ENCODE measurements around the gene HMGXB3.

Gene HMGXB3

GRCh38 chr5:150053713-150054392 lies 53.3 kb downstream of the HMGXB3 start:
- Histone ChIP-seq H3K4me1 (ENCODE audit: insufficient read depth, insufficient read length) (no peaks in the 10 kb centered on the region), H3K9me3 (ENCODE audit: insufficient read depth, low read length) (no peaks in the 10 kb centered on the region), H3K36me3 (ENCODE audit: insufficient read depth, insufficient read length, low read length) (peaks cover 74% of the 10 kb centered on the region), H3K4me3 (ENCODE audit: insufficient read length, low read depth) (no peak overlapping the region), H3K9ac (ENCODE audit: insufficient read length, low read depth) (no peak overlapping the region), H3K27me3 (ENCODE audit: insufficient read depth, insufficient read length) (no peaks in the 10 kb centered on the region)
- DNase-seq (ENCODE audit: low read depth, low spot score), result no peak
- TF ChIP-seq YY1 (IDR thresholded peaks at IDR 0.05; ENCODE audit: insufficient read depth, insufficient read length) (no peak), ZNF274 (IDR thresholded peaks at IDR 0.05; ENCODE audit: low read depth, low read length) (no peak), SUZ12 (IDR thresholded peaks at IDR 0.05; ENCODE audit: extremely low read depth, insufficient read depth, insufficient read length) (no peak)

GRCh38 chr5:150054569-150054968 lies 54.0 kb downstream of the HMGXB3 start:
- Histone ChIP-seq H3K9me3 (ENCODE audit: insufficient read depth, low read length) (no peaks in the 10 kb centered on the region), H3K27me3 (ENCODE audit: insufficient read depth, insufficient read length) (no peaks in the 10 kb centered on the region), H3K9ac (ENCODE audit: insufficient read length, low read depth) (no peak overlapping the region), H3K4me1 (ENCODE audit: insufficient read depth, insufficient read length) (no peaks in the 10 kb centered on the region), H3K4me3 (ENCODE audit: insufficient read length, low read depth) (no peak overlapping the region), H3K36me3 (ENCODE audit: insufficient read depth, insufficient read length, low read length) (peaks cover 67% of the 10 kb centered on the region)
- no peak for DNase-seq (ENCODE audit: low read depth, low spot score)
- no peak for TF ChIP-seq ZNF274 (IDR thresholded peaks at IDR 0.05; ENCODE audit: low read depth, low read length)
- no peak for TF ChIP-seq YY1 (IDR thresholded peaks at IDR 0.05; ENCODE audit: insufficient read depth, insufficient read length)
- no peak for TF ChIP-seq SUZ12 (IDR thresholded peaks at IDR 0.05; ENCODE audit: extremely low read depth, insufficient read depth, insufficient read length)

- H3K36me3 ChIP-seq (ENCODE audit: insufficient read depth, insufficient read length, low read length), result peaks cover 57% of the 10 kb centered on the region
- no peaks in the 10 kb centered on the region for H3K27me3 ChIP-seq (ENCODE audit: insufficient read depth, insufficient read length)
- H3K4me3 ChIP-seq (ENCODE audit: insufficient read length, low read depth), result no peak overlapping the region
- no peak overlapping the region for H3K9ac ChIP-seq (ENCODE audit: insufficient read length, low read depth)
- no peak for TF ChIP-seq YY1 (IDR thresholded peaks at IDR 0.05; ENCODE audit: insufficient read depth, insufficient read length)
- no peak for TF ChIP-seq ZNF274 (IDR thresholded peaks at IDR 0.05; ENCODE audit: low read depth, low read length)
- TF ChIP-seq SUZ12 (IDR thresholded peaks at IDR 0.05; ENCODE audit: extremely low read depth, insufficient read depth, insufficient read length), result no peak
- no peaks in the 10 kb centered on the region for H3K9me3 ChIP-seq (ENCODE audit: insufficient read depth, low read length)
- no peaks in the 10 kb centered on the region for H3K4me1 ChIP-seq (ENCODE audit: insufficient read depth, insufficient read length)
- DNase-seq (ENCODE audit: low read depth, low spot score), result no peak
These were observed 55.0 kb downstream of the HMGXB3 start for GRCh38 chr5:150055326-150056074.

- no peak for DNase-seq (ENCODE audit: low read depth, low spot score)
- H3K4me3 ChIP-seq (ENCODE audit: insufficient read length, low read depth), result no peak overlapping the region
- TF ChIP-seq YY1 (IDR thresholded peaks at IDR 0.05; ENCODE audit: insufficient read depth, insufficient read length) (no peak), SUZ12 (IDR thresholded peaks at IDR 0.05; ENCODE audit: extremely low read depth, insufficient read depth, insufficient read length) (no peak), ZNF274 (IDR thresholded peaks at IDR 0.05; ENCODE audit: low read depth, low read length) (no peak)
- no peaks in the 10 kb centered on the region for H3K4me1 ChIP-seq (ENCODE audit: insufficient read depth, insufficient read length)
- no peak overlapping the region for H3K9ac ChIP-seq (ENCODE audit: insufficient read length, low read depth)
- no peaks in the 10 kb centered on the region for H3K9me3 ChIP-seq (ENCODE audit: insufficient read depth, low read length)
- peaks cover 52% of the 10 kb centered on the region for H3K36me3 ChIP-seq (ENCODE audit: insufficient read depth, insufficient read length, low read length)
- no peaks in the 10 kb centered on the region for H3K27me3 ChIP-seq (ENCODE audit: insufficient read depth, insufficient read length)
These were observed 55.5 kb downstream of the HMGXB3 start for GRCh38 chr5:150056075-150056443.

- Histone ChIP-seq H3K9me3 (ENCODE audit: insufficient read depth, low read length) (no peaks in the 10 kb centered on the region), H3K4me3 (ENCODE audit: insufficient read length, low read depth) (no peak overlapping the region), H3K4me1 (ENCODE audit: insufficient read depth, insufficient read length) (no peaks in the 10 kb centered on the region), H3K9ac (ENCODE audit: insufficient read length, low read depth) (no peak overlapping the region), H3K27me3 (ENCODE audit: insufficient read depth, insufficient read length) (no peaks in the 10 kb centered on the region), H3K36me3 (ENCODE audit: insufficient read depth, insufficient read length, low read length) (peaks cover 42% of the 10 kb centered on the region)
- DNase-seq (ENCODE audit: low read depth, low spot score), result no peak
- no peak for TF ChIP-seq YY1 (IDR thresholded peaks at IDR 0.05; ENCODE audit: insufficient read depth, insufficient read length)
- no peak for TF ChIP-seq SUZ12 (IDR thresholded peaks at IDR 0.05; ENCODE audit: extremely low read depth, insufficient read depth, insufficient read length)
- no peak for TF ChIP-seq ZNF274 (IDR thresholded peaks at IDR 0.05; ENCODE audit: low read depth, low read length)
These were observed 56.5 kb downstream of the HMGXB3 start for GRCh38 chr5:150057052-150057451.

- no peak for DNase-seq (ENCODE audit: low read depth, low spot score)
- no peaks in the 10 kb centered on the region for H3K27me3 ChIP-seq (ENCODE audit: insufficient read depth, insufficient read length)
- no peak for TF ChIP-seq YY1 (IDR thresholded peaks at IDR 0.05; ENCODE audit: insufficient read depth, insufficient read length)
- no peak for TF ChIP-seq SUZ12 (IDR thresholded peaks at IDR 0.05; ENCODE audit: extremely low read depth, insufficient read depth, insufficient read length)
- no peak for TF ChIP-seq ZNF274 (IDR thresholded peaks at IDR 0.05; ENCODE audit: low read depth, low read length)
- no peaks in the 10 kb centered on the region for H3K9me3 ChIP-seq (ENCODE audit: insufficient read depth, low read length)
- no peak overlapping the region for H3K4me3 ChIP-seq (ENCODE audit: insufficient read length, low read depth)
- no peaks in the 10 kb centered on the region for H3K4me1 ChIP-seq (ENCODE audit: insufficient read depth, insufficient read length)
- no peak overlapping the region for H3K9ac ChIP-seq (ENCODE audit: insufficient read length, low read depth)
- H3K36me3 ChIP-seq (ENCODE audit: insufficient read depth, insufficient read length, low read length), result peaks cover 37% of the 10 kb centered on the region
These were observed 57.0 kb downstream of the HMGXB3 start for GRCh38 chr5:150057511-150057910.

GRCh38 chr5:150057996-150058395 lies 57.5 kb downstream of the HMGXB3 start:
- peak; percentile 22 for DNase-seq (ENCODE audit: low read depth, low spot score)
- H3K36me3 ChIP-seq (ENCODE audit: insufficient read depth, insufficient read length, low read length), result peaks cover 32% of the 10 kb centered on the region
- no peaks in the 10 kb centered on the region for H3K9me3 ChIP-seq (ENCODE audit: insufficient read depth, low read length)
- H3K4me3 ChIP-seq (ENCODE audit: insufficient read length, low read depth), result no peak overlapping the region
- TF ChIP-seq SUZ12 (IDR thresholded peaks at IDR 0.05; ENCODE audit: extremely low read depth, insufficient read depth, insufficient read length) (no peak), YY1 (IDR thresholded peaks at IDR 0.05; ENCODE audit: insufficient read depth, insufficient read length) (no peak), ZNF274 (IDR thresholded peaks at IDR 0.05; ENCODE audit: low read depth, low read length) (no peak)
- H3K9ac ChIP-seq (ENCODE audit: insufficient read length, low read depth), result no peak overlapping the region
- H3K4me1 ChIP-seq (ENCODE audit: insufficient read depth, insufficient read length), result no peaks in the 10 kb centered on the region
- no peaks in the 10 kb centered on the region for H3K27me3 ChIP-seq (ENCODE audit: insufficient read depth, insufficient read length)

All from NT2/D1 (cell line).